GM21717 (cell line): ENCODE data around the gene APOC1.
"Not testable (repeated sequence)": the region's sequence is repeated elsewhere in the genome, so short reads cannot be mapped to it uniquely, and the experiment has no call there.

Experiments used
- ATAC-seq: cut with Tn5 transposase; IDR thresholded peaks from one replicate; pipeline ENCODE4 v1.9.1; 2021; ENCODE audit warnings: mild to moderate bottlenecking, moderate library complexity; ENCODE audit not compliant: unreplicated experiment

The APOC1 gene

DNA sequence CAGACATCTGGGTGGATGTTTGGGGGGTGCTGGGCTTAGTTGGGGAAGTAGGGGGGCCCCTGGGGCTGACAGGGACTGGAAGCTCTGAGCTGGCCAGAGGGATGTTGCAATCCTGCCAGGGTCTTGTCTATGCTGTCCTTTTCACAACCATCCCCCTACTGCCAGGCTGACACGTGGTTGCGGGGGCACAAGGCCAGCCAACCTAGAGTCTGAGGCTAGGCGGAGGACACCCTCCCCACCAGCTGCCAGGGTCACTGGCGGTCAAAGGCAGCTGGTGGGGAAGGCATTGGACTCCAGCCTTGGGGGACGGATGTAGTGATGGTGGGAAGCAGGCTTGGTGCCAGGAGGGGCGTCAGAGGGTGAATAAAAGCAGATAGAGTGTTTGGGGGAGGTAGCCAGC is 1.6 kb upstream of the APOC1 start:
- ATAC-seq: no peak

- not testable (repeated sequence) for ATAC-seq
These were observed 636 bp upstream of the APOC1 start for GRCh38 chr19:44913512-44914432.

- ATAC-seq: no peak
These were observed 9.9 kb downstream of the APOC1 start for GRCh38 chr19:44924243-44924725.

GRCh38 chr19:44925114-44925891 is 10.9 kb downstream of the APOC1 start:
- ATAC-seq: no peak

- not testable (repeated sequence) for ATAC-seq
These were observed 12.1 kb downstream of the APOC1 start for GRCh38 chr19:44926245-44927077.

DNA sequence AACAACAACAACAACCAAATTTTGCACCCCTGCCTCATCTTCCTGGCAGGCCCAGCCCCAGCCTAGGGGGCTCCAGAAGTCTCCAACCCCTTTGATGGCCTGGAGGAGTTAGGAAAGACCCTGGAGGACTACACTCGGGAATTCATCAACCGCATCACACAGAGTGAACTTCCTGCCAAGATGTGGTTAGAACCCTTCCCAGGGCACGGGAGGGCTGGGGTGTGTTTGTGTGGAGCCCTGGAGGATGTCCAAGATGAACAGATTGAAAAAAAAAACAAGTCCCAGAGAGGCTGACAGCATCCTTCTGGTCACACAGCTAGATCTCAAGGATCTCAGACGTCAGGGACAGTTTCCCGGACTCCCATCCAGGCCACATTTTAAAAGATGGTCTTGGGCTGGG is 13.3 kb downstream of the APOC1 start:
- no peak for ATAC-seq

GRCh38 chr19:44930088-44930487 is 15.7 kb downstream of the APOC1 start:
- ATAC-seq: no peak

- ATAC-seq: no peak
These were observed 17.1 kb downstream of the APOC1 start for GRCh38 chr19:44931541-44931940.

DNA sequence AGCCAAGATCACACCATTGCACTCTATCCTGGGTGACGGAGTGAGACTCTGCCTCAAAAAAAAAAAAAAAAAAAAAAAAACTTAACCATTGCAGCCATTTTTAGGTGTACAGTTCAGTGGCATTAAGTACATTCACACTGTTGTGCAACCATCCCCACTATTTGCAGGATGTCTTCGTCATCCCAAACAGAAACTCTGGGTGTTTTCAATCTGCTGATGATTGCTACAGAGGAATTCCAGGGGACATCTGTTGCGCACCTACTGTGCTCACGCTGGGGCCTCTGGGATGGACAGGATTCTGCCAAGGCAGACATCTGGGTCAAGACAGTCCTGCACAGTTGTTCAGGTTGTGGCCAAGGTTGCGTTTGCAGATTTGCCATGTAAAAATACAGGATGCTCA is 25.3 kb downstream of the APOC1 start:
- no peak for ATAC-seq

- ATAC-seq: no peak
These were observed 27.7 kb downstream of the APOC1 start, which contains the start of gene APOC4 for GRCh38 chr19:44942067-44942571. Gene APOC4, plus strand, starts transcription at chr19:44942237. Its CDS starts 41 bp downstream, at chr19:44942278.

DNA sequence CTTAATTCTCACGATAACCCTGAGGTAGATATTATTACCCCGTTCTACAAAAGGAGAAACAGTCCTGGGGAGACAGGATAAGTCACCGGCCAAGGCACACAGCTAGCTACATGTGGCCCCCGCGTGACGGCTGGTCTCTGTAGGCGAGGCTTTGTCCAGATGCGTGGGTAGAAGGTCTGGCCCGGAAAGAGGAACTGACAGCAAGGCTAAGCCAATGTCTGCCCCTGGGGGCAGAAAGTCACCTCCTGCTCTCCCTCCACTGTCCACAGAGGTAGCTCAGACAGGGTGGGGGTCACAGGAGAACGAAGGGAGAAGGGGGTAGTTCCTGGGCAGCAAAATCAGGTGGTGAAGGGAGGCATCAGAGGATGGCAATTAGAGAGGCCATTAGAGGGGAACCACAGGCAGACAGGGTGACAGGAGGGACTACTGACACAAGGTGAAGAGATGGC is 29.4 kb downstream of the APOC1 start:
- no peak for ATAC-seq

DNA sequence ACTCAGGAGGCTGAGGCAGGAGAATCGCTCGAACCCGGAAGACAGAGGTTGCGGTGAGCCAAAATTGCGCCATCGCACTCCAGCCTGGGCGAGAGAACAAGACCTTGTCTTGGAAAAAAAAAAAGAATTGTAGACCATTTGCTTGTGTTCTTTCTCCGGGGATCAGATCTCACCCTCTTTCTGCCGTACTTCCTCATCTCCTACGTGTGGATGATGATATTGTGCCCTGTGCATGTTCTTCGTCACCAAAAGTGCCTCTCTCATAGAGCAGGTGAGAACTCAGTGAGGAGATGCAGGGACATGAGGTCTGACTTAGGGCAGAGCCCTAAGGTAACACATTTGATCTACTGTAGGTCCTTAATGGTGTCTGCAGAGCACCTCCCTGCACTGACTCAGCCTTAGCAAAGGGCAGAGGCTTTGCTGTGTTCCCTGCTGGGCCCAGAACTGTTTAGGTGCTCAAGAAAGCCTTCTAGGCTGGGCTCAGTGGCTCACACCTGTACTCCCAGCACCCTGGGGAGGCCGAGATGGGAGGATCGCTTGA is 32.7 kb downstream of the APOC1 start:
- no peak for ATAC-seq

GRCh38 chr19:44948237-44948636 is 33.8 kb downstream of the APOC1 start:
- ATAC-seq: no peak

GRCh38 chr19:44948763-44949374 is 34.5 kb downstream of the APOC1 start:
- no peak for ATAC-seq

DNA sequence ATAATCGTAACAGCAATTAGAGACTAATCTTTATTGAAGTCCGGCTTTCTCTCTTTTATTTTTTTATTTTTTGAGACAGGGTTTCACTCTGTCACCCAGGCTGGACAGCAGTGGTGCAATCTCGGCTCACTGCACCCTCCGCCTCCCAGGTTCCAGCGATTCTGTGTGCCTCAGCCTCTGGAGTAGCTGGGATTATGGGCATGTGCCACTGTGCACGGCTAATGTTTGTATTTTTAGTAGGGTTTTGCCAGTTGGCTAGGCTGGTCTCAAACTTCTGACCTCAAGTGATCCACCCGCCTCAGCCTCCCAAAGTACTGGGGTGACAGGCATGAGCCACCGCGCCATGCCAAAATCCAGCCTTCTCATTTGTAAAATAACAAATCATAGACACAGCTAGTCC is 35.1 kb downstream of the APOC1 start:
- ATAC-seq: no peak

DNA sequence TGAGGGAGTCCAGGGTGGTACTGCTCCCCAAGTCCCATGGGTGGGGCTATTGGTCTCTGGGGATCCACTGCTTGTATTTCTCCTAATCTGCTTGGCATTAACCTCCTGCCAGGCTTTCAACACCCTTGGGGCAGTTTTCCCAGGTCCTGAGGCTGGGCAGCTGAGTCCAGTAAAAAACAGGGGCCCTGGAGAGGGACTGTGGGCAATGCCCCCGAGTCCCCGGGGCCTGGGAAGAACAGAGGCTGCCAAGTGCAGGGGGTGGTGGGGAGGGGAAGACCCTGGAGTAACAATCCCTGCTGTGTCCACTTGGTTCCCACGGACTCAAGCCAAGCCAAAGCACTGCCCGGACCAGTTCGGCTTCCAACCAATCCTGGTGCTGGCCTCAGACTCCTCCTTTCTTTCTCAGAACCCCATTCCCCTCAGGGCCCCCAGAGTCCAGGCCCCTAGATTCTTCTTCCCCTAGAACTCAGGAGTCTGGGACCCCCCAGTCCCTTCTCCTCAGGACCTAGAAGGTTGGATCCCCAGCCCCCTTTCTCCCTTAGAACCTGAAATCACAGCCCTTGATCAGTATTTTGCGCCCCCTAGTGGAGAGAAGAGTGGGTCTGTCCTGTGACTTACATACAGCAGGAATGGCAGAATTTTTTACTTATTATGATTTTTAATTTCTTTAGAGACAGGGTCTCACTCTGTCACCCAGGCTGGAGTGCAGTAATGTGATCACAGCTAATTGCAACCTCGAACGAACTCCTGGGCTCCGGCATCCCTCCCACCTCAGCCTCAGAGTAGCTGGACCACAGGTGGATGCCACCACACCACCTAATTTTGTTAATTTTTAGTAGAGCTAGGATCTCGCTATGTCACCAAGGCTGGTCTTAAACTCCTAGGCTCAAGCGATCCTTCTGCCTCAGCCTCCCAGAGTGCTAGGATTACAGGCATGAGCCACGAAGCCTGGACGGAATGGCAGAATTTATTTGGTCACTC is 37.1 kb downstream of the APOC1 start:
- no peak for ATAC-seq

GRCh38 chr19:44954278-44954648 is 39.9 kb downstream of the APOC1 start:
- ATAC-seq: no peak

GRCh38 chr19:44954649-44955504 is 40.5 kb downstream of the APOC1 start, which contains the start of gene CLPTM1:
Gene CLPTM1, plus strand, starts transcription at chr19:44955380. Its CDS starts 16 bp downstream, at chr19:44955396.
- ATAC-seq: peak; percentile 64
